ENCODE results near the gene EIF4G1.
A peak's percentile ranks its signal among the peaks of the same experiment; 100 is the strongest.

Gene EIF4G1

GRCh38 chr3:184352149-184352785 is 37.9 kb downstream of the EIF4G1 start:
- DNase-seq, result no peak

DNA sequence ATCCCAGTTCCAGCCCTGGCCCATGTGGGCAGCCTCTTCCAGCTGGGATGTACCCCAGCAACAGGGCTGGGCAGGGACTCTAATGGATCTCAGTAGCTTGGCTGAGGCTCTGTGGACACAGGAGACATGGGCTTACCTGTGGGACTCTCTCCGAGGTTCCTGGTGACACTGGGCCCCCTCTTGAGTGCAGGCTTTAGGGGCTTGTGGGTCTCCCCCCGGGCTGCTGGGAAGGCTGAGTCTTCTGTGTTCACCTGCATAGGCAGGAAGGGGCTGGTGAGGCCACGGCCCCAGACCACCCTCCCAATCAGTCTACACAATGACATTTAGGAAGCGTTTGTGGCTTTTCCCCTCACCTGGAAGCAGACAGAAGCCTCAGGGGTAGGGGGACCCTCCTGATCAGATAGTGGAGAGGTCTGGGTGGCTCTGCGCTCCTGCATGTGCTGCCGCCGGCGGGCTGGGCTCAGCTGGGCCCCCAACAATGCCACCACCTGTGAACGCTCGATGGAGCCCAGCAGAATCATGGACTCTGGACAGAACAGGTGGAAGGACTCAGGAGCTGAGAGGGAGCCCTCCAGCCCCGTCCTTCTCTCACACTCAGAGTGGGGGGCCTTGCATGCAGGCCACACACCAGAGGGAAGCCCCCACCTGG is 38.6 kb downstream of the EIF4G1 start:
- DNase-seq, result no peak

DNA sequence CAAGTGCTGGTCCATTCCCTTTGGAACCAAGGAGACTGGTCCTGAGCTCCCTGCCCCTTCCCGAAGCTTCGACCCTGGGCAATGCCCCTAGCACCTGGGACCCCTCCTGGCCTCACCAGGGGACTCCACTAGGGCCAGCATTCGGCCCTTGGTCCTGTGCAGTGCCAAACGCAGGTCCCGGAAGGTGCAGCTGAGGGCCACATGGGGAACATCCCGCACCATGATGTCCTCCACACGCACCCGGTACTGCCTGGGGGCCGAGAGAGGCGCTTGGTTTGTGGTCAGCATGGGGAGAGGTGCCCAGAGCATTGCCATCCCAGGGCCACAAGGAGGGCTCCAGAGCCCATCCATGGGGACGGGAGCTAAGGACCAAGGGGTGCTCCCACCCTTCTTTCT is 39.1 kb downstream of the EIF4G1 start:
- no peak for DNase-seq

DNA sequence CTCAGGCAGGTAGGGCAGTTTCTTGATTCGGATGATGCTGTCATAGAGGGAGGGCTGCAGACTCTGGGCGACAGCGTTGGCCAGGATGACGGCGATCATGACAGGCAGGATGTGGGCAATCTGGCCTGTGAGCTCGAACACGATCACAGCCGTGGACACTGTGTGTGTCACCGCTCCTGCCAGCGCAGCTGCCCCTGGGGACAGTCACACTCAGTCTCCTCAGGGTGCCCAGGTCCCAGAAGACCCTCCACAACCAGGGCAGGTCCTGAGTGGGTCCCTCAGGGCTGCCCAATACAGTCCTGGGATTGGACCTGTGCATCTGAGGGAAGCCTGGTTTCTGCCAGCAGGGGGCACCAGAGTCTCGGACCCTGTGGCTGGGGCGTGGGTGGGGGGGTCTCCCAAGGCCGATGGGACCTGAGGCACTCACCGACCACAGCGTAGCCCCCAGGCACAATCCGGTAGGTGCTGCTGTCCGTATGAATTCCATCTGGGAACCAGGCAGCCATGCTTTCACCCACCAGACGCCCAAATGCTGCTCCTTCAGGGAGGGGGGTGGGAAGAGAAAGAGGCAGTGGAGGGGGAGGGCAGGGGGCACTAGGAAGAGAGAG is 39.8 kb downstream of the EIF4G1 start:
- DNase-seq, result peak; percentile 12 to 21

DNA sequence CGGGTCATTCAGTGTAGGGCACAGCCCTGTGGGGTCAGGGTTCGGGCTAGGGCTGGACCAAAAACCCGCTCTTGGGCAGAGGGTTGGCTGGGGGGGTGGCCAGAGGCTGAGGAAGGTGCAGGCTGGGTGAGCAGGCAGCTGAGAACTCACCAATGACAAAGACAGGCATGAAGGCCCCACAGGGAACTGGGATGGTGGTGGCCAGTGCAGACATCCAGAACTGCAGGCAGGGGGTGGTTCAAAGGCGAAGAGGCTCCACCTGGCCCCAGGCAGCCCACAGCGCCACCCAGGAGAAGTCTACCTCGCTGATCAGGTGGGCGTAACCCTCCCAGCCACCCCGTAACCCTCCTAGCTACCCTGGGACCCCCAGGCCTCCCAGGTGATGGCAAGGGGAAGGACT is 40.3 kb downstream of the EIF4G1 start:
- DNase-seq, result no peak

DNA sequence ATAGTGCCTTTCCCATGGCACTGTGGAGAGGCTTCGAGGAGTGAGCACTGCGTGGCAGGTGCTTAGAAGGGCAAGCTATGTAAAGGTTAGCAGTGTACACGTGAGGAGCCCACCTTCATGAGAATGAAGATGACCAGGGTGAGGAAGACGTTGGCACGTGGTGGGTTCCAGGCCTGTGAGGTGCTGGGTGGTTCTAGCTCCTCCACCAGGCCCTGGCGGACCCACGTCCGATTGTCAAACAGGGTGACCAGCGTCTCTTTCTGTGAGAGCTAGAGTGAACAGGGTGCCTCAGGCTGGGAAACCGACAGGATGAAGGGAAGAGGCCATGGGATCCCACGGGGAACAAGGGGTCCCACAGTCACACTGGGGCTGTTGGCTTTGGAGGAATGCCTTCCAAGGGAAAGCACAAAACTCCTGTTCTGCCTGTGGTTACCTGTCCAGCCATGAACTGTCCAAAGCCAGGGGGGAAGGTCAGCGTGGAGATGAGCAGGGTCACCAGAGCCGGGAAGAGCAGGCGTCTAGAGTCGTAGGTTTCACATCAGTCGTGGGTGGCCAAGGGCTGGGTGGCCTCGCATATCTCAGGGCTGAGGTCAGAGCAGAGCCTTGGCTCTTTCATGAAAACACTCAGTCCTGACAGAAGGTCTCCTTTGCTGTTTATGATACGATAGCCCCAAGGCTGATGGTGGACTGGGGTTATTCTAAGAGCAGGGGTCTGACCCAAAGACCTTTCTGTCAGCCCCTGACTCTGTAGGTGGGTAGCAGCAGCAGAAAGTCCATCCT is 41.0 kb downstream of the EIF4G1 start:
- no peak for DNase-seq

DNA sequence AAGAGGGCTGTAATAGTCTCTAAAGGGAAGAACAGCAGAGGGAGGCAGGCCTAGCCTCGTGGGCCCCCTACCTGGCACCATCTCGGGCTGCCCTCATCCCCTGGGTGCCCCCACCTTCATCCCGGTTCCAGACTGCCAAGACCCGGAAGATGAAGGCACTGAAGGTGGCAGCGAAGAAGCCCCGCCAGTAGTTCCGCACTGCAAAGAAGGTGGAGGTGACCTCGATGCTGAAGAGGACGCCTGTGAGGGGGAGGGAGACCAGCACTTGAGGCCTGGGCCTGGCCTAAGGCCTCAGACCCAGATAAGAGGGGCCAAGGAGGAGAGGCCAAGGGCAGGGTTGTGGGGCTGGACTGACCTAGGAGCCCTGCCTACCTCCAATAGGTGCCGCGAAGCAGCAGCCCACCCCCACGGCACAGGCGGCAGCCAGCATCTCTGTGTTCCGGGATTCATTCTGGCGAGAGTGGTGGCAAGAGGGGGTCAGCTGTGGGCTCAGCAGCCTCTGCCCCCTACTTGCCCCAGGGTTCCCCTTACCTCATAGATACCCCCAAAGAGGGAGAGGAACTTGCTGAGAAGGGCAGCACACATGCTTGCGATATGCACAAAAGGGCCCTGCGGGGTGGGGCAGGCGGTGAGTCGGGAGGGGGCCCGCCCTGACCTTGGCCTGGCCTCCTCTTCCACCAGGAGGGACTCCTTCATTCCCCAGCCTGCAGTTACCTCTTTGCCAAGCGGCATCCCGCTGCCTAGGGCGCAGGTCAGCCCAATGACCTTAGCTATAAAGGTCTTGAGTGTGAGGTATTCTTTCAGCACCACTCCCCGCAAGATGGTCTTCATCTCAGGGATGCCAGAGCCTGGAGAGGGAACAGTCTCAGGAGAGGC is 43.1 kb downstream of the EIF4G1 start:
- DNase-seq, result no peak

- no peak for DNase-seq
These were observed 43.8 kb downstream of the EIF4G1 start for GRCh38 chr3:184358124-184358767.

- DNase-seq, result no peak
These were observed 44.5 kb downstream of the EIF4G1 start for GRCh38 chr3:184358921-184359350.

- no peak for DNase-seq
These were observed 45.2 kb downstream of the EIF4G1 start for GRCh38 chr3:184359610-184360009.

DNA sequence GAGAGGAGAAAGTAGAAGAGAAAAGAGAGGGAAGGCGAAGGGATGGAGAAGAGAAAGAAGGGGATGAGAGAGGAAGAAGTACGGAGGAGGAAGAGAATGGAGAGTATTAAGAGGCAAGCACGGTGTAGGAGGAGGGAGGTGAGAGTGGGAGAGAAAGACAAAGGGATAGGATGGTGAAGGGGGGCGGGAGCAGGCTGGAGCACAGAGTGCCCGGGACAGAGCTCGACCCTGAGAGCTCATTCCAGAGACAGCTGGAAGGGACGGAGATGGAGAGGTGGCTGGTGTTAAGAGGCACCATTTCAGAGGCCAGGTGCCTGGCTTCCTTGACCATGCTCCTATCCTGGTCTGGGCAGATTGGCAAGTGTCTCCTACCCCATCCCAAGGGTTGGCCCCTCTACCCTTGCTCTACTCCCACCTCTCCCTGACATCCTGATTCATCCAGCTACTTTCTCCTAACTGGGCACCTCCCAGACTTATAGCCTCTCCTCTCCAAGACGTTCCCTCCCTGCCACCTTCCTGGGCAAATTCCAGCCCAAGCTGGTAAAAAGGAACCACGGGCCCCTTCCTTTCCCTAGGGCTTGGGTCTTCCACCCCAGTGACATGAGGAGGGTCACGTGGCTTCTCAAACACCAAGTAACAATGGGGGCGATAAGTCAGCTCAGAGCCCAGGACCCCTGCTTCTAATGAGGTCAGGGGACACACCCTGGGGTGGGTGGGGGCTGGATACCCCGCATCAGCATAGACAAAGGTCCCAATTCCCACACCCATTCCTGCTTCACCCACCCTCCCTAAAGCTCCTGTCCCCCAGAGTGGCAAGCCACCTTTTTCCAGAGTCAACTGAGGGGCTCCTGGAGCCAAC is 45.9 kb downstream of the EIF4G1 start:
- no peak for DNase-seq

- peak in 1 of 2 experiments; percentile 41 for DNase-seq
These were observed 46.6 kb downstream of the EIF4G1 start for GRCh38 chr3:184360929-184361531.

GRCh38 chr3:184361532-184361931 is 47.1 kb downstream of the EIF4G1 start, which contains the start of the genes CLCN2 and POLR2H:
CLCN2 (minus strand) TSS chr3:184361605; CDS start chr3:184361479, 126 bp downstream.
POLR2H (plus strand) TSS chr3:184361710; CDS start chr3:184363493, 1,783 bp downstream.
- DNase-seq, result peak in 1 of 2 experiments; percentile 41

GRCh38 chr3:184361932-184362667 is 47.7 kb downstream of the EIF4G1 start:
- peak; percentile 48 to 51 for DNase-seq

- peak; percentile 99 for DNase-seq
These were observed 48.5 kb downstream of the EIF4G1 start for GRCh38 chr3:184362668-184363546.

- no peak for DNase-seq
These were observed 52.3 kb downstream of the EIF4G1 start for GRCh38 chr3:184366619-184367289.

GRCh38 chr3:184368116-184368515 is 53.7 kb downstream of the EIF4G1 start:
- no peak for DNase-seq

Measured in AML-193 (cell line).